Kidney epithelial cell (primary cell): ENCODE measurements around the gene ABCC4. TPM values are rescaled to one million over a fixed set of nuclear protein-coding genes. Genes with fewer than 3 reads are reported as not detected.

ENCODE experiments used
- DNase-seq: peaks from one replicate; pipeline ENCODE4 v3.0.0-alpha.2; 2010; ENCODE audit warnings: low read depth
- H3K27me3 ChIP-seq: 2 replicates; pipeline ENCODE4 v1.6.0; 2011; ENCODE audit warnings: low read length; ENCODE audit not compliant: control insufficient read depth, insufficient read depth
- H3K36me3 ChIP-seq: 2 replicates; pipeline ENCODE4 v1.5.1; 2011; ENCODE audit warnings: low read length; ENCODE audit not compliant: control insufficient read depth, insufficient read depth
- H3K4me3 ChIP-seq: 2 replicates; pipeline ENCODE4 v1.5.1; 2011; ENCODE audit warnings: low read depth, mild to moderate bottlenecking, control low read depth, low read length
- total RNA-seq: library from RNA; depleted of rRNA; stranded (reverse); fragments of >200 nt; gene quantifications from 2 replicates; pipeline ENCODE4 v1.2.3, GENCODE V29; 2015
- TF ChIP-seq, protein P1 (sequence below): IDR thresholded peaks from 2 replicates; pipeline ENCODE4 v1.5.1; 2011; ENCODE audit warnings: mild to moderate bottlenecking, moderate library complexity, low read length, control low read depth, inconsistent platforms; ENCODE audit not compliant: insufficient read depth, poor library complexity, severe bottlenecking

The ABCC4 gene
- total RNA-seq, 1 donor from 2014 or later = 17.3 TPM

DNA sequence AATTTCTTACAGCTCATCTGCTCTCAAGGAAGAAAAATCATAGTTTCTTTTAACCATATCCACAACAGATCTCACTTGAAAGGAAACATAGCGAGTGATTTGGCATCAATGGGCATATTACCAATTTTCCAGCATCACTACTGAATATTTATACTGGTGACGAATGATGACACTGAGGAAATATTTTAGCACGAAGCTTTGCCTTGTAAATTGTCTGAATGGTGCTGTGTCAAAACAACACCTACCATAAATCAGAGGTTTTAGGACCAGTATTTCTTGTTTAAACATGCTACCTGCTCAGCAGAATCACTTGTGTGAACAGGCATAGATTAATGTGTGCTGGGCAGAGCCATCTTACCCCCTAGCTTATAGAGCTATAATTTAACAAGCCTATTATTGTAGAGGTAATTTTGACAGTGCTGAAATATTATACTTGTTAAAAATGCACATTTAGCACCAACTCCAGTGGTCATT is 146.8 kb downstream of the ABCC4 start:
- no peak for DNase-seq
- TF ChIP-seq, protein P1, sequence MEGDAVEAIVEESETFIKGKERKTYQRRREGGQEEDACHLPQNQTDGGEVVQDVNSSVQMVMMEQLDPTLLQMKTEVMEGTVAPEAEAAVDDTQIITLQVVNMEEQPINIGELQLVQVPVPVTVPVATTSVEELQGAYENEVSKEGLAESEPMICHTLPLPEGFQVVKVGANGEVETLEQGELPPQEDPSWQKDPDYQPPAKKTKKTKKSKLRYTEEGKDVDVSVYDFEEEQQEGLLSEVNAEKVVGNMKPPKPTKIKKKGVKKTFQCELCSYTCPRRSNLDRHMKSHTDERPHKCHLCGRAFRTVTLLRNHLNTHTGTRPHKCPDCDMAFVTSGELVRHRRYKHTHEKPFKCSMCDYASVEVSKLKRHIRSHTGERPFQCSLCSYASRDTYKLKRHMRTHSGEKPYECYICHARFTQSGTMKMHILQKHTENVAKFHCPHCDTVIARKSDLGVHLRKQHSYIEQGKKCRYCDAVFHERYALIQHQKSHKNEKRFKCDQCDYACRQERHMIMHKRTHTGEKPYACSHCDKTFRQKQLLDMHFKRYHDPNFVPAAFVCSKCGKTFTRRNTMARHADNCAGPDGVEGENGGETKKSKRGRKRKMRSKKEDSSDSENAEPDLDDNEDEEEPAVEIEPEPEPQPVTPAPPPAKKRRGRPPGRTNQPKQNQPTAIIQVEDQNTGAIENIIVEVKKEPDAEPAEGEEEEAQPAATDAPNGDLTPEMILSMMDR = no peak
- no peaks in the 10 kb centered on the region for H3K36me3 ChIP-seq
- no peak overlapping the region for H3K4me3 ChIP-seq
- no peaks in the 10 kb centered on the region for H3K27me3 ChIP-seq

GRCh38 chr13:95153647-95154412 is 147.4 kb downstream of the ABCC4 start:
- DNase-seq = no peak
- no peaks in the 10 kb centered on the region for H3K36me3 ChIP-seq
- TF ChIP-seq, protein P1 = no peak
- H3K4me3 ChIP-seq = no peak overlapping the region
- no peaks in the 10 kb centered on the region for H3K27me3 ChIP-seq

- Histone ChIP-seq H3K27me3 (no peaks in the 10 kb centered on the region), H3K36me3 (no peaks in the 10 kb centered on the region), H3K4me3 (no peak overlapping the region)
- no peak for DNase-seq
- TF ChIP-seq, protein P1 = no peak
Measured at GRCh38 chr13:95151942-95152587, 149.2 kb downstream of the ABCC4 start.

DNA sequence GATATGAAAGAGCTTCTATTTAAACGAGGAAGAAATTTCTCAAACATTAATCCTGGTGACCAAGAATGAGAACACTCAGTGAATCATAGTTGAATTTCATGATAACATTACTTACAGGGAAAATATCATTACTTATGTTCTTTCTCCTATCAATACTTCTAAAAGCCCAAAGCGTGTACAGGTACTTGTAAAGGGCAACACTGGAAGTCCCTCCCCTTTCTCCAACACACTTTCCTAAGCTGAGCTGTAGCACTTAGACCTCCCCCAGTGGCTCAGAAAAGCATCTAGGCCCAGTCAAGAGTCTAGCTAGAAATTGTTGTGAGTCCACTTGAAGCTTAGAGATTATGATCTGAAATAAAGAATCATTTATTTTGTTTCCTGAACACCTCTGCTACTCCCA is 150.7 kb downstream of the ABCC4 start:
- no peaks in the 10 kb centered on the region for H3K27me3 ChIP-seq
- DNase-seq = no peak
- no peaks in the 10 kb centered on the region for H3K36me3 ChIP-seq
- H3K4me3 ChIP-seq = no peak overlapping the region
- TF ChIP-seq, protein P1 = no peak

DNA sequence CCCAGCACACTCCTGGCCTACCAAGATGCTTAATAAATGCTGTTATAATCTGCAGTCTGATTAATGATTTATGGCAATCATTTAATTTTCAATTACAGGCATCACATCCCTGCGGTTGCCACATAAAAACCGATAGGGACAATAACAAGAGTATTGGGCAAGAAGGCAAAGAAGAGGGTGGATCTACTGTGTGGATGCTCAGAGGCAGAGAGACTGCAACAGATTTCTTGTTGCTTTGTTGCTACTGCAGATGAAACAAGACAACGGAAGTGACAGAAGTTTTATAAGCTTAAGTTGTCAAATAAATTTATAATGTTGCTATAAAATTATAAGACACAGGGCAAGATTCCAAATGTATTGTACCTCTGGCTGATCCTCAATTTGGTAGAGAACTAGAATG is 154.8 kb downstream of the ABCC4 start:
- Histone ChIP-seq H3K27me3 (no peaks in the 10 kb centered on the region), H3K4me3 (no peak overlapping the region), H3K36me3 (no peaks in the 10 kb centered on the region)
- TF ChIP-seq, protein P1 = no peak
- no peak for DNase-seq

DNA sequence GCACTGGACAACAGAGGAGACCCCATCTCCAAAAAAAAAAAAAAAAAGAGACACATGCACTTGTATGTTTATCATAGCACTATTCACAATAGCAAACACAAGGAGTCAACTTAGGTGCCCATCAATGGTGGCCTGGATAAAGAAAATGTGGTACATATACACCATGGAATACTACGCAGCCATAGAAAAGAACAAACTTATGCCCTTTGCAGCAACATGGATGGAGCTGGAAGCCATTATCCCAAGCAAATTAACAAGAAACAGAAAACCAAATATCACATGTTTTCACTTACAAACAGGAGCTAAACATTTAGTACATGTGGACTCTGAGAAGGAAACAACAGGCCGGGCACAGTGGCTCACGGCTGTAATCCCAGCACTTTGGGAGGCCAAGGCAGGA is 155.7 kb downstream of the ABCC4 start:
- H3K36me3 ChIP-seq = no peaks in the 10 kb centered on the region
- DNase-seq = no peak
- TF ChIP-seq, protein P1 = no peak
- no peak overlapping the region for H3K4me3 ChIP-seq
- no peaks in the 10 kb centered on the region for H3K27me3 ChIP-seq
